B cell (primary cell): ENCODE measurements around the gene ANKRD2.

Source experiments
- CTCF ChIP-seq: fragments of 200-600 bp; IDR thresholded peaks from one replicate; pipeline ENCODE4 v1.8.0; 2022; ENCODE audit warnings: antibody characterized with exemption, mild to moderate bottlenecking
- EZH2 ChIP-seq: IDR thresholded peaks from 2 replicates; pipeline ENCODE4 v1.6.1; 2012; ENCODE audit warnings: borderline replicate concordance, low read depth, mild to moderate bottlenecking, moderate library complexity, low read length; ENCODE audit not compliant: insufficient read depth, poor library complexity, severe bottlenecking

GRCh38 chr10:97539523-97540200 lies 32.9 kb upstream of the ANKRD2 start:
- TF ChIP-seq CTCF = no peak
- no peak for TF ChIP-seq EZH2
